HCT116 (cell line): Measurements from ENCODE around the gene RFPL3. TPM values are rescaled to one million over a fixed set of nuclear protein-coding genes. Genes with fewer than 3 reads are reported as not detected.

ENCODE experiments used
- ATAC-seq: fragments of 200-7000 bp; cut with Tn5 transposase; 2 replicates; pipeline ENCODE4 v1.9.1; 2020; ENCODE audit warnings: mild to moderate bottlenecking, moderate library complexity
- BruUV-seq: library from RNA; stranded (reverse); fragments of 400-500 nt; replicated peaks from 2 replicates; lab custom pipeline; 2021; lab: Mats Ljungman, UMichigan
- CTCF ChIA-PET: fragments of 300-600 bp; sonication (Branson Sonifier 250); formaldehyde crosslinking; loops from one replicate; lab custom pipeline; 2021; ENCODE audit warnings: antibody characterized with exemption; lab: Charles Lee
- POLR2A ChIA-PET: fragments of 300-600, 350-600 bp; sonication (Branson Sonifier 250); formaldehyde crosslinking; loops from one replicate; lab custom pipeline; 2021; ENCODE audit warnings: antibody characterized with exemption; lab: Charles Lee
- RAD21 ChIA-PET, 2 experiments: fragments of 300-600 bp; sonication (Branson Sonifier 250); formaldehyde crosslinking; loops; one replicate each; lab custom pipeline; 2023; ENCODE audit warnings: low total read pairs in 2 of 2; ENCODE audit not compliant: uncharacterized antibody in 2 of 2, unreplicated experiment in 2 of 2, low non-redundant PET in 1 of 2; lab: Charles Lee
- DNase-seq: peaks from one replicate; pipeline ENCODE4 v3.0.0-alpha.2; 2010; ENCODE audit warnings: low read depth, low spot score
- H2AFZ ChIP-seq: fragments of 200-600 bp; shearing (Covaris generic), sonication (generic); 2 replicates; pipeline ENCODE4 v1.6.1; 2017; ENCODE audit warnings: low read depth, mixed run types, mixed read lengths, antibody characterized with exemption, low read length; ENCODE audit not compliant: poor library complexity, severe bottlenecking
- H3K27ac ChIP-seq: 2 replicates; pipeline ENCODE4 v1.5.1; 2012; ENCODE audit warnings: low read depth, low read length
- H3K27me3 ChIP-seq: fragments of 200-600 bp; sonication (generic); 2 replicates; pipeline ENCODE4 v1.6.1; 2016; ENCODE audit warnings: mixed run types, low read length, mixed read lengths; ENCODE audit not compliant: insufficient read depth
- H3K36me3 ChIP-seq, 2 experiments: fragments of 200-500 bp in 1 of 2; fragments of 200-600 bp in 1 of 2; sonication (Bioruptor generic) in 1 of 2; sonication (generic) in 1 of 2; 2 replicates each; pipeline versions ENCODE4 v1.5.1 to v1.6.1; 2014 to 2016; ENCODE audit warnings: low read length in 2 of 2, inconsistent platforms in 1 of 2, mixed read lengths in 1 of 2, mixed run types in 1 of 2; ENCODE audit not compliant: insufficient read depth in 2 of 2, control insufficient read depth in 1 of 2
- H3K4me1 ChIP-seq, 2 experiments: fragments of 200-600 bp in 1 of 2; sonication (generic) in 1 of 2; 2 replicates each; pipeline versions ENCODE4 v1.5.1 to v1.6.1; 2012 to 2017; ENCODE audit warnings: low read length in 2 of 2, inconsistent platforms in 1 of 2, mild to moderate bottlenecking in 1 of 2, mixed read lengths in 1 of 2, mixed run types in 1 of 2, moderate library complexity in 1 of 2; ENCODE audit not compliant: insufficient read depth in 2 of 2, control insufficient read depth in 1 of 2
- H3K4me2 ChIP-seq: fragments of 200-600 bp; sonication (generic); 2 replicates; pipeline ENCODE4 v1.6.1; 2017; ENCODE audit warnings: mixed run types, low read length, mixed read lengths
- H3K4me3 ChIP-seq, 2 experiments: fragments of 200-600 bp in 1 of 2; sonication (generic) in 1 of 2; replicated peaks in 1 of 2; 2 replicates each; pipeline ENCODE4 v1.5.1; 2011 to 2016; ENCODE audit warnings: low read length in 2 of 2, control low read depth in 1 of 2, low read depth in 1 of 2, mild to moderate bottlenecking in 1 of 2, mixed read lengths in 1 of 2, mixed run types in 1 of 2
- H3K79me2 ChIP-seq: fragments of 200-600 bp; sonication (generic); 2 replicates; pipeline ENCODE4 v1.6.1; 2017; ENCODE audit warnings: mild to moderate bottlenecking, mixed run types, low read length, moderate library complexity, mixed read lengths; ENCODE audit not compliant: insufficient read depth
- H3K9ac ChIP-seq: fragments of 200-600 bp; sonication (generic); 2 replicates; pipeline ENCODE4 v1.6.1; 2016; ENCODE audit warnings: low read length, mixed read lengths
- H3K9me2 ChIP-seq: fragments of 200-600 bp; sonication (generic), shearing (Covaris generic); 2 replicates; pipeline ENCODE4 v1.6.1; 2017; ENCODE audit warnings: mixed run types, mild to moderate bottlenecking, moderate library complexity; ENCODE audit not compliant: insufficient read depth
- H3K9me3 ChIP-seq, 2 experiments: fragments of 200-500 bp in 1 of 2; fragments of 200-600 bp in 1 of 2; sonication (Bioruptor generic) in 1 of 2; sonication (generic) in 1 of 2; 2 replicates each; pipeline ENCODE4 v1.6.1; 2014 to 2017; ENCODE audit warnings: low read length in 2 of 2, mixed read lengths in 2 of 2, inconsistent platforms in 1 of 2, low read depth in 1 of 2, mild to moderate bottlenecking in 1 of 2, mixed run types in 1 of 2, moderate library complexity in 1 of 2; ENCODE audit not compliant: control insufficient read depth in 1 of 2, insufficient read depth in 1 of 2
- H4K20me1 ChIP-seq: fragments of 200-600 bp; sonication (generic), shearing (Covaris generic); 2 replicates; pipeline ENCODE4 v1.6.1; 2017; ENCODE audit warnings: mixed run types, mild to moderate bottlenecking, moderate library complexity; ENCODE audit not compliant: insufficient read depth
- CBX3 ChIP-seq: IDR thresholded peaks from 2 replicates; pipeline ENCODE4 v1.6.1; 2012; ENCODE audit warnings: low read depth
- JUND ChIP-seq: IDR thresholded peaks from 2 replicates; pipeline ENCODE4 v1.6.1; 2012
- POLR2AphosphoS5 ChIP-seq: IDR thresholded peaks from 2 replicates; pipeline ENCODE4 v1.6.1; 2011; ENCODE audit warnings: mild to moderate bottlenecking, low read depth, low read length, moderate library complexity
- SIN3A ChIP-seq: IDR thresholded peaks from 2 replicates; pipeline ENCODE4 v1.6.1; 2012; ENCODE audit warnings: low read depth
- SP1 ChIP-seq: IDR thresholded peaks from 2 replicates; pipeline ENCODE4 v1.6.1; 2012; ENCODE audit warnings: low read depth
- TCF7L2 ChIP-seq: IDR thresholded peaks from 2 replicates; pipeline ENCODE4 v1.7.0; 2011; ENCODE audit warnings: borderline replicate concordance, inconsistent platforms; ENCODE audit not compliant: insufficient read depth, insufficient read length; ENCODE audit errors: extremely low read depth
- YY1 ChIP-seq: IDR thresholded peaks from 2 replicates; pipeline ENCODE4 v1.6.1; 2011; ENCODE audit warnings: low read length, low read depth, moderate library complexity, mild to moderate bottlenecking; ENCODE audit not compliant: insufficient replicate concordance; ENCODE audit errors: extremely low read depth
- ZFX ChIP-seq: fragments of 450-650 bp; IDR thresholded peaks from 2 replicates; pipeline ENCODE4 v1.6.1; 2017
- intact Hi-C: fragments of 100-400 bp; cut with micrococcal nuclease; formaldehyde crosslinking; loops from 2 replicates; pipeline ENCODE4 v1.10.0; 2022
- total RNA-seq: library from RNA; stranded (reverse); gene quantifications from one replicate; pipeline ENCODE4 v1.2.1, GENCODE V29; 2021; ENCODE audit not compliant: unreplicated experiment
- TF ChIP-seq, protein P1 (sequence below): IDR thresholded peaks from 2 replicates; pipeline ENCODE4 v1.6.1; 2012

Gene RFPL3
- total RNA-seq, 1 experiment from 2014 or later = not detected

GRCh38 chr22:32326647-32327046 lies 31.0 kb upstream of the RFPL3 start:
- TF ChIP-seq YY1 (no peak), CBX3 (no peak), POLR2AphosphoS5 (no peak), ZFX (no peak), JUND (no peak), SP1 (no peak)
- TF ChIP-seq, protein P1, sequence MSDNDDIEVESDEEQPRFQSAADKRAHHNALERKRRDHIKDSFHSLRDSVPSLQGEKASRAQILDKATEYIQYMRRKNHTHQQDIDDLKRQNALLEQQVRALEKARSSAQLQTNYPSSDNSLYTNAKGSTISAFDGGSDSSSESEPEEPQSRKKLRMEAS = no peak
- Histone ChIP-seq H3K4me2 (no peak overlapping the region), H2AFZ (no peak overlapping the region), H3K4me1 (no peaks in the 10 kb centered on the region), H3K4me3 (no peak overlapping the region), H3K9me2 (no peaks in the 10 kb centered on the region), H3K27ac (no peak overlapping the region), H3K27me3 (no peaks in the 10 kb centered on the region), H3K9me3 (no peaks in the 10 kb centered on the region), H3K9ac (no peak overlapping the region), H3K36me3 (no peaks in the 10 kb centered on the region), H3K79me2 (no peaks in the 10 kb centered on the region), H4K20me1 (no peaks in the 10 kb centered on the region)
- ATAC-seq (no peak), DNase-seq (no peak)
- BruUV-seq = no TSS peak
- intact Hi-C loops = no loop called here
- CTCF ChIA-PET = no interaction called here
- POLR2A ChIA-PET = no interaction called here
- RAD21 ChIA-PET = no interaction called here

DNA sequence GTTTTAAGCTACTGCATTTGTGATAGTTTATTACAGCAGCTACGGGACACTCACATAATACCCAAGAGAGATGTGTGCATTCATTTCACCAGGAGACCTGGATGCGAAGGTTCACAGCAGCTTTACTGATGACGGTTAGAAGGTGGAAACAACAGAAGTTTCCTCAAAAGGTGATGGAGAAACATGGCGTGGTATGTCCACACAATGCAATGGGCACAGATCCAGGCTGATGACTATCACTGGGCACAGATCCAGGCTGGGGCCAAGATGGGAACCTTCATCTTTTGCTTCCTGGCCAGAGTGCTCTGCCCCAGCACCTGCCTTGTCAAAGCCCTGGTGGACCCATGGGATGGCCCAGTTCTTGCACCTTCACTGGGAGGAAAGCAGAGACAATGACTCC lies 30.6 kb upstream of the RFPL3 start:
- Histone ChIP-seq H3K9ac (no peak overlapping the region), H3K9me3 (no peaks in the 10 kb centered on the region), H3K27ac (no peak overlapping the region), H3K4me2 (no peak overlapping the region), H2AFZ (no peak overlapping the region), H3K27me3 (no peaks in the 10 kb centered on the region), H4K20me1 (no peaks in the 10 kb centered on the region), H3K79me2 (no peaks in the 10 kb centered on the region), H3K4me3 (no peak overlapping the region), H3K4me1 (no peaks in the 10 kb centered on the region), H3K36me3 (no peaks in the 10 kb centered on the region), H3K9me2 (no peaks in the 10 kb centered on the region)
- CTCF ChIA-PET = no interaction called here
- RAD21 ChIA-PET = no interaction called here
- intact Hi-C loops = no loop called here
- ATAC-seq (no peak), DNase-seq (no peak)
- POLR2A ChIA-PET = no interaction called here
- BruUV-seq = no TSS peak
- no peak for TF ChIP-seq TCF7L2
- no peak for TF ChIP-seq SIN3A
- TF ChIP-seq YY1 = no peak
